ENCODE measurements around the gene GPX4.
"Not testable (repeated sequence)": the region's sequence is repeated elsewhere in the genome, so short reads cannot be mapped to it uniquely, and the experiment has no call there.

The GPX4 gene

GRCh38 chr19:1109032-1109551 is 5.3 kb downstream of the GPX4 start:
- Histone ChIP-seq H3K9me3 (replicated peaks; ENCODE audit: low read length) (no peaks in the 10 kb centered on the region), H3K4me1 (ENCODE audit: control insufficient read depth, insufficient read depth, low read length) (peaks cover 24% of the 10 kb centered on the region), H3K4me2 (ENCODE audit: low read length) (no peak overlapping the region), H3K36me3 (ENCODE audit: insufficient read depth, low read length) (peaks cover 51% of the 10 kb centered on the region), H3K27me3 (ENCODE audit: control insufficient read depth, insufficient read depth, low read length) (no peaks in the 10 kb centered on the region), H3K4me3 (ENCODE audit: low read length) (no peak overlapping the region), H3K9ac (ENCODE audit: low read depth, low read length) (no peak overlapping the region)

GRCh38 chr19:1109697-1110671 is 6.2 kb downstream of the GPX4 start:
- Histone ChIP-seq H3K36me3 (ENCODE audit: insufficient read depth, low read length) (peaks cover 54% of the 10 kb centered on the region), H3K4me1 (ENCODE audit: control insufficient read depth, insufficient read depth, low read length) (peaks cover 25% of the 10 kb centered on the region), H3K9me3 (replicated peaks; ENCODE audit: low read length) (no peaks in the 10 kb centered on the region), H3K4me3 (ENCODE audit: low read length) (no peak overlapping the region), H3K27me3 (ENCODE audit: control insufficient read depth, insufficient read depth, low read length) (no peaks in the 10 kb centered on the region), H3K4me2 (ENCODE audit: low read length) (no peak overlapping the region), H3K9ac (ENCODE audit: low read depth, low read length) (no peak overlapping the region)

- Histone ChIP-seq H3K4me2 (ENCODE audit: low read length) (no peak overlapping the region), H3K9ac (ENCODE audit: low read depth, low read length) (no peak overlapping the region), H3K4me3 (ENCODE audit: low read length) (no peak overlapping the region), H3K27me3 (ENCODE audit: control insufficient read depth, insufficient read depth, low read length) (no peaks in the 10 kb centered on the region), H3K4me1 (ENCODE audit: control insufficient read depth, insufficient read depth, low read length) (peaks cover 16% of the 10 kb centered on the region), H3K36me3 (ENCODE audit: insufficient read depth, low read length) (peaks cover 58% of the 10 kb centered on the region), H3K9me3 (replicated peaks; ENCODE audit: low read length) (no peaks in the 10 kb centered on the region)
These were observed 7.2 kb downstream of the GPX4 start for GRCh38 chr19:1110809-1111640.

GRCh38 chr19:1111641-1112267 is 8.0 kb downstream of the GPX4 start:
- Histone ChIP-seq H3K4me1 (ENCODE audit: control insufficient read depth, insufficient read depth, low read length) (peaks cover 13% of the 10 kb centered on the region), H3K9ac (ENCODE audit: low read depth, low read length) (no peak overlapping the region), H3K9me3 (replicated peaks; ENCODE audit: low read length) (no peaks in the 10 kb centered on the region), H3K4me3 (ENCODE audit: low read length) (no peak overlapping the region), H3K36me3 (ENCODE audit: insufficient read depth, low read length) (peaks cover 60% of the 10 kb centered on the region), H3K27me3 (ENCODE audit: control insufficient read depth, insufficient read depth, low read length) (no peaks in the 10 kb centered on the region), H3K4me2 (ENCODE audit: low read length) (no peak overlapping the region)

- H3K9me3 ChIP-seq (replicated peaks; ENCODE audit: low read length) = no peaks in the 10 kb centered on the region
- no peaks in the 10 kb centered on the region for H3K27me3 ChIP-seq (ENCODE audit: control insufficient read depth, insufficient read depth, low read length)
- peak overlapping the region; percentile 9 for H3K9ac ChIP-seq (ENCODE audit: low read depth, low read length)
- no peak overlapping the region for H3K4me3 ChIP-seq (ENCODE audit: low read length)
- H3K4me1 ChIP-seq (ENCODE audit: control insufficient read depth, insufficient read depth, low read length) = peaks cover 13% of the 10 kb centered on the region
- H3K4me2 ChIP-seq (ENCODE audit: low read length) = no peak overlapping the region
- H3K36me3 ChIP-seq (ENCODE audit: insufficient read depth, low read length) = peaks cover 63% of the 10 kb centered on the region
These were observed 8.7 kb downstream of the GPX4 start for GRCh38 chr19:1112268-1113029.

- Histone ChIP-seq H3K9ac (ENCODE audit: low read depth, low read length) (peak overlapping the region; percentile 56), H3K4me3 (ENCODE audit: low read length) (no peak overlapping the region), H3K36me3 (ENCODE audit: insufficient read depth, low read length) (peaks cover 69% of the 10 kb centered on the region), H3K9me3 (replicated peaks; ENCODE audit: low read length) (no peaks in the 10 kb centered on the region), H3K27me3 (ENCODE audit: control insufficient read depth, insufficient read depth, low read length) (no peaks in the 10 kb centered on the region), H3K4me2 (ENCODE audit: low read length) (peak overlapping the region; percentile 55), H3K4me1 (ENCODE audit: control insufficient read depth, insufficient read depth, low read length) (peaks cover 13% of the 10 kb centered on the region)
These were observed 9.5 kb downstream of the GPX4 start for GRCh38 chr19:1113030-1113985.

- H3K4me1 ChIP-seq (ENCODE audit: control insufficient read depth, insufficient read depth, low read length) = peaks cover 13% of the 10 kb centered on the region
- H3K4me2 ChIP-seq (ENCODE audit: low read length) = peak overlapping the region; percentile 55
- no peak overlapping the region for H3K9ac ChIP-seq (ENCODE audit: low read depth, low read length)
- peaks cover 70% of the 10 kb centered on the region for H3K36me3 ChIP-seq (ENCODE audit: insufficient read depth, low read length)
- no peak overlapping the region for H3K4me3 ChIP-seq (ENCODE audit: low read length)
- no peaks in the 10 kb centered on the region for H3K27me3 ChIP-seq (ENCODE audit: control insufficient read depth, insufficient read depth, low read length)
- no peaks in the 10 kb centered on the region for H3K9me3 ChIP-seq (replicated peaks; ENCODE audit: low read length)
These were observed 10.2 kb downstream of the GPX4 start for GRCh38 chr19:1113986-1114483.

GRCh38 chr19:1114728-1115127 is 10.9 kb downstream of the GPX4 start:
- not testable (repeated sequence) for H3K9me3 ChIP-seq (replicated peaks; ENCODE audit: low read length); H3K4me2 ChIP-seq (ENCODE audit: low read length); H3K9ac ChIP-seq (ENCODE audit: low read depth, low read length); H3K27me3 ChIP-seq (ENCODE audit: control insufficient read depth, insufficient read depth, low read length); H3K4me3 ChIP-seq (ENCODE audit: low read length)
- Histone ChIP-seq H3K4me1 (ENCODE audit: control insufficient read depth, insufficient read depth, low read length) (peaks cover 13% of the 10 kb centered on the region), H3K36me3 (ENCODE audit: insufficient read depth, low read length) (peaks cover 74% of the 10 kb centered on the region)

GRCh38 chr19:1115646-1116420 is 12.0 kb downstream of the GPX4 start:
- no peak overlapping the region for H3K4me3 ChIP-seq (ENCODE audit: low read length)
- H3K4me1 ChIP-seq (ENCODE audit: control insufficient read depth, insufficient read depth, low read length) = peaks cover 13% of the 10 kb centered on the region
- no peaks in the 10 kb centered on the region for H3K9me3 ChIP-seq (replicated peaks; ENCODE audit: low read length)
- no peak overlapping the region for H3K9ac ChIP-seq (ENCODE audit: low read depth, low read length)
- H3K27me3 ChIP-seq (ENCODE audit: control insufficient read depth, insufficient read depth, low read length) = no peaks in the 10 kb centered on the region
- H3K4me2 ChIP-seq (ENCODE audit: low read length) = no peak overlapping the region
- H3K36me3 ChIP-seq (ENCODE audit: insufficient read depth, low read length) = peaks cover 74% of the 10 kb centered on the region

Measured in skeletal muscle satellite cell (primary cell).